HG03095 (cell line): ENCODE measurements around the gene LDLRAD4.

ENCODE experiments used
- ATAC-seq: cut with Tn5 transposase; IDR thresholded peaks from one replicate; pipeline ENCODE4 v1.9.1; 2021; ENCODE audit warnings: moderate library complexity; ENCODE audit not compliant: unreplicated experiment

Gene LDLRAD4

DNA sequence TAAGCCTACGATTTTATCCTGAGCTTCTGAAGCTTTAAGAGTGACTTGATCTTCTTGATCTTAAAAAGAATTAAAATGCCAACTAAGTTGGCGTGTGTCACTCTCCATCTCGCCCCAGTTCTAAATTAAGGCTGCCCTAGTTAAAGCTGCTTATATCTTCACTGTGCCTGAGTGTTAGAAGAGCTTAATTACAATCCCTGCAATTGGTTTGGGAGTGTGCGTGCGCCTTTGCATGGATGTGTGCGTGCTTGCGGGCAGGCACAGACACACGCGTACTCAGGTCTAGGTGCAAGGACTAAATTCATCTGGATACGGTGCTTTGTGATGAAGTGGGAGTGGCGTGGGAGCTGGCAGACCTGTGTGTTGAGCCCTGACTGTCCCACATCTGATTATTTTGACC lies 306.3 kb downstream of the LDLRAD4 start:
- ATAC-seq = no peak

DNA sequence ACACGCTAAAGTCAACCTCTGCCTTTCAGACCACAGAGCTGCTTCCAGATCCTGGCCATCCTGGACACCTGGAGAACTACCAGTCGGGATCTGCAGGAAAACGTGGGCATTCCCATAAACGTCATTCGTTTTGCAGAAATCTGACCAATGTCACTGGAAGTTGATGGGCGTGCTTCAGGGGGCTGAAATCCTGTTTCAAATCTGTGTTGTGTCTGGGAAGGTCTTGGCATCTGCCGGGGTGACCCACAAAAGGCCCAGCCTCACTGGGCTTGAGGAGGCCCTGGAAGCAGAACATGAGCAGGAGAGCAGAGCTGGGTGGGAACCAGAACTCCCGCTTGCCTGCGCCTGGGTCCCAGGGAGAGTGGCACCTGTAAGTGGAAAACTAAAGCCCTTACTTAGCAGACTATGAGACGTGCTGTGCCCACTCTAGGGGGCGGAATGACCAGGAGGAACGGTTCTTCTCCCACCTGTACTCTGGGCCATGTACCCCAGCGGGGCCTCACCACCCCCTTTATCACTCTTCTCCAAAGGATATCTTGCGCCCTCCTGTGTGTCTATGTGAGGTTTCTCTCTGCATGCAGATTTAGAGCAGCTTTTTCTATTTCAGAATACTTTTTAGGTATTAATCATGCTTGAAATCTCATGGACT lies 306.9 kb downstream of the LDLRAD4 start:
- no peak for ATAC-seq

DNA sequence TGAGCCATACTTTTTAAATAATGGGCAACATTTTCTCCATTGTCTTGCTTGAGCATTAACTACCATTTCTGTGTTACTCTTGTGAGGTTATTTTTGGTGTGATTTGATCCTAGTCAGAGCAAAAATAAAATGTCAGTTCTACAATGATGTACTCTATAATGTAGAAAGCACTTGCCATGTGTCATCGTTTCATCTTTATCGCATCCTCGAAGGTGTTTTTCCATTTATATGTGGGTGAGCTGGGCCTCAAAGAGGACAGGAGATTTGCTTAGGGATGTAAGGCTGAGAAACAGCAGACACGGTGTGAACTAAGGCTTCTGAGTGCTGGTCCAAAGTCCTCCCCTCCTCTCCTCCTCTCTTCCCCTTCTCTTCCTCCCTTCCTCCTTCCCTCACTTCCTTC lies 308.0 kb downstream of the LDLRAD4 start:
- no peak for ATAC-seq

DNA sequence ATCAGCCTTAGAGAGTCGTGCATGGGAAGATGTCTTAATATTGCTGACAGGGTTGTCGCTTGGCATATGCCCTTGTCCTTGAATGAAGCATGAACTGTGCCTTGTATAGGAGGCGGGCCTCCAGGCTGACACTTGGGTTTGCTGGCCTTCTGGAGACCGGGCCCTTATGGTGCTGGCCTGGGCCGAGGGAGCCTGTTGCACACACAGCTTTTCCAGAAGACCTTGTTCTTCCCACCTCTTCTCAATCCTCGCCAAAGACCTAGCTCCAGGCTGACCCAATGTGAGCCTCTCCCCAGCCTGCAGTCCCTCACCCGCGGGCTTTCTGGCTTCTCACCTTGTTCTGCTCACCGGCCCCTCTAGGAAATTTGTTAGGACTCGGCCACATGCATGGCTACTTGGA lies 308.7 kb downstream of the LDLRAD4 start:
- ATAC-seq = no peak

DNA sequence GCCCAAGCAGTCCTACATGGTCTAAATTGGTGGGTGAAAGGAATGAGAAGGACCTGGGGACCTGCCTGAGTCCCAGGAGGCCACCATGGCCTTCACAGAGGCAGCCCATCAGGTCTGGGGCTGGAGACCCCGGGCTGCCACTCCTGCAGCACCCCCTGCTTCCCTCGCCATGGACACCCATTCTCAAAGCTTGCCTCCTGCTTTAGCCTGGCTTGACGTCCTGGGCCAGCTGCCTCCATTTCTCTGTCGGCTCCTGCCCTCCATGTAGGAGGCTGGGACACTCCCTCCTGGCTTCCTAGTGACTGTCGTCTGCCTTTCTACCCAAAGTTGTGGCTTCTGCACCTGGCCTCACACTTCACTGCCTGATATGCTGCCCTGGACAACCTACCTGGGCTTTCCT lies 309.2 kb downstream of the LDLRAD4 start:
- no peak for ATAC-seq

DNA sequence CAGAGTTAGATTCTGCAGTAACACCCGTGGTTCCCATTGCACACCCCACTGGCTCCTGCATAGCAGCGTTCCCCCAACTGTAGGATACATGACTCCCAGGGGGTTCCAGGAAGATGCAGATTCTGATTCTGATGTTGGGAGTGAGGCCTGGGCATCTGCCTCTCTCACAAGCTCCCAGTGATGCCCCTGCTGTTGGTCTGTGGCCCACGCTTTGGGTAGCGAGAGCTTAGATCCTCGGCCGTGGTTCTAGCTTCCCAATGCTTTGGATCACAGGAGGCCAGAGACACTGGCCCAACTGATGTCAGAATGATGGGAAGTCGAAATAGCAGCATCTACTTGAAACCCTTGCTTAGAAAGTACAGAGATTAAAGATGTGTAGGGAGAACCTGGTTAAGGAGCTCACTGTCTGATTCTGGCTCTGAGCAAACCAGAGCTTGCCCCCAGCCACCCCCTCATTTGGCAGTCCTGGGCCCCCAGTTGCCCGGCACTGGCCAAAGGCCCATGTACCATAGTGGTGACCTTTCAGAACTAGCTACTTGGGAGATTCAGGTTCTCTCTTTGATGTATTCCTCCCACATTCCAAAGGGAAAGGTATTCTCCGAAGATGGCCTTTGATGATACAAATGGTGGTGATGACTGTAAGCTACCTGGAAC lies 310.3 kb downstream of the LDLRAD4 start:
- ATAC-seq = no peak

DNA sequence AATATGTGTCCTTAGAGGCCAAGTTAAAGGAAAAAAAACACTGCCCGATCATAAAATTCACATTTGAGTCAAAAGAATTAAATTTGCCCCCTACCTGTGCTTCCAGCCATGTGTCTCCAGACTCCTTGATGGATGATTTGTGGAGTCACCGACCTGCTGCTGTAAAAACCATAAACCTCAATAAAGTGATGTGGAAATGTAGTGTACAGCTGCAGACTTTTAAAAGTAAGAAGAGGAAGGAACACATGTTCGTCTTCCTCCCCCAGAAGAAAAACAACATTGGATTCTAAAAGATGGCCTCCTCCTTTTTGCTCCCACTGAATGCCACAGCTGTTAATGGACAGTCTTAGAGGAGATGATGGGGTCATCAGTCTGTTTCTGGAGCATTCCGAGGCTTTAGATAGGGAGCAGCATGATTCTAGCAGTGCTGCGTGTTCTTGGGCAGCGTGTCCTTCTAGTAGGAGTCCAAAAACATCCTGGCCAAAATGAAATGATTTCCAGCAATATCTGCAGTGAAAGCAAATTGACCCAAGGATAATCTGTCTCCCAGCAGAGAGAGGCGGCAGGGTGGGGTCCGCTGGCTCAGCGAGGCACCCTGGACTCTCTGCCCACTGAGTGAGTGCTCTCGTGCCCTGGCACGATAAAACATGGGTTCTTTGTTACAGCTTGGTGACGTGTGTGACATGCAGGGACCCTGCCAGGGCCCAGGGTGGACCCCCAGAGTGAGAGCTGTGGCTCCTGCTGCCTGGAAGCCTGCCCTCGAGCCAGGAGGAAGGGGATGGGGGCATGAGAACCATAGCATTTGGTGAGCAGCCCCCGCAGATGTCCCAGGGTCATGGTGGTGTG lies 311.7 kb downstream of the LDLRAD4 start:
- no peak for ATAC-seq

DNA sequence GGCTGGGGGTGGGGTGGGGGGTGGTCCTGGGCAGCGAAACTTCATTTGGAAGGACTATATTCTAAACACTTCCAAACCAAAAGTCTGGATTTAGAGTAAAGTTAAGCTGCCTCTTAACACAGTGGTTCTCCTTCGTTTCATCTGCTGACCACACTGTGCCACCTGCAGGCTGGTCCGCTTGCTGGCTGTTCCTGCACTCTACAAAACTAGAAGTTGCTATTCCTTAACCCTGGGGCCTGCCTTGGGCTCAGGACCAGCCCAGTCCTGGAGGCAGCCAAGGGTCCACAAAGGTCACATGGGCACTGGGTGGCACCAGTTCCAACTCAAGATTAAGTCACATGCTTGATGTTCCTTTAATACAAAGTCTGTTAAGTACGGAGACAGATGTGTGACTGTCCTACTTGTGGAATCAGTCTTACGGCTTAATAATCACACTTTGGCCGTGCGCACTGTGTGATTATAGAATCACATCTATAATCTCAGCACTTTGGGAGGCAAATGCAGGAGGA lies 312.4 kb downstream of the LDLRAD4 start:
- no peak for ATAC-seq

DNA sequence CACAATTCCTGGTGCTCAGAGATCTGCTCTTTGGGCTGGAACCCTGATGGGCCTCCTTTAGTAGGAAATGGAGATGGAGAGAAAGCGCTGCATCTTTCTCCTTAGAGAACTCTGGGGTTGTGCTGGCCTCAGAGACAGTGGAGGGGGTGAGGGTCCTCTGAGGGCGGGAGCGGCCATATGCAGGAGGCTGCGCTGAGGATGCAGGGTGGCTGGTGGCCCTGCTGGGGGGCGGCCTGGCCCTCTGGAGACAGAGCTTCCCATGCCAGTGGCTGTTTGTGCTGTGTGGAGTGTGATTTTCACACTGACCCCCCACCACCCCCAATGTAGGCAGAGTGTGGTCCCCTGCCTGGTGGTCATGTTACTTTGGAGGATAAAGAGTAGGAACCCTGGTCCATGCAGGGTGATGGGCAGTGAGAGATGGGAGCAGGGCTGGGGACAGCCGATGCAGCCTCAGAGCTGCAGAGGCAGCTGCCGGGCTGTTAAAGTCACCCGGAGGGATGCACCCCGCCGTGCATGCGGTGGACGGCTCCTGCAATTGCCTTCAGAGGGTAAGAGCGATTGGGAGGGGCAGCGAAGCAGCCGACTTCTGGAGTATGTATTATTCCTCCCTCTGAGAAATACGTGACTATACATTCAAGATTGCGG lies 313.2 kb downstream of the LDLRAD4 start:
- no peak for ATAC-seq

DNA sequence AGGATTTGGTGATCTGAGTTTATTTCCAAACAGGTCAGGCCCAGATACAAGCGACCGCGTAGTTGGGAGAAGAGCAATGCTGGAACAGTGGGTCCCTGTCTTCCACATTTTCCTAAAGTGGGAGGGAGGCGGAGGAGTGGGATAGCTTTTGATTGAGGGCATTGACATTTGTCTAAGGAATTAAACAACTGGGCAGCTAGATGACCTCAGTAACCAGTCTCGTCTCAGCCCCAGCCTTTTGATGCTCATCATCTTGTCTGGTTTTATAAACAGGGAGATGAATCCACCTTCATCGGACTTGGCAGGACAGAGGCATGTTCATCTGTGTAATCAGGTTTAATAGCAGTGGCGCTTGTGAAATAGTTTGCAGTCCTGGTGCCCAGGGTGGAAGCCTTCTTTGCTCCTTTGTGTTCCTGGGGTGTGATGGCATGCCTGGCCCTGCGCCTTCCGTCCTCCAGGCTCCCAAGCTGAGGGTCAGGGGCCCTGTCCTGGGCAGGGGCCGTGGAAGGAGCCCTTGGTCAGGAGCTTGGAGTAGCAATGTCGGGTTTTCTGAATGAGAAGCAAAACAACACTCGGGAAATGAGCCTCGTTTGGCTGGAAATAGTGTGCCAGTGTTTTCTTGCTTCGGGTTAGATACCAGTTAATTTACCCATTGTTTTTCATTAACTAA lies 314.0 kb downstream of the LDLRAD4 start:
- no peak for ATAC-seq

DNA sequence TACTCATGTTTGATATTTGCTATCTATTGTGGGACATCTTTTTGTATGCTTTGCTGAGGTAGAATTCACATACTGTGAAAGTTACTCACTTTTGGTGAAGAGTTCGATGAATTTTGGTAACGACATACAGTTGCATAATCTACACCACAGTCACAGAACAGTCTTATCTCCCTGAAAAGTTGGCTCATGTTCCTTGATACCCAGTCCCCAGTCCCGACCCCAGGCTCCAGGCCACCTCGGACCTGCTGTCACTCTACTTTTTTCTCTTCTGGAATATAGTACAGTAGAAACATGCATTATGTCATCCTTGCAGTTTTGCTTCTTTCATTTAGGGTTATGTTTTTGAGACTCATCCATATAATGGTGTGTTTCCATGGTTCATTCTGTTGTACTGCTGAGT lies 316.1 kb downstream of the LDLRAD4 start:
- ATAC-seq = no peak

DNA sequence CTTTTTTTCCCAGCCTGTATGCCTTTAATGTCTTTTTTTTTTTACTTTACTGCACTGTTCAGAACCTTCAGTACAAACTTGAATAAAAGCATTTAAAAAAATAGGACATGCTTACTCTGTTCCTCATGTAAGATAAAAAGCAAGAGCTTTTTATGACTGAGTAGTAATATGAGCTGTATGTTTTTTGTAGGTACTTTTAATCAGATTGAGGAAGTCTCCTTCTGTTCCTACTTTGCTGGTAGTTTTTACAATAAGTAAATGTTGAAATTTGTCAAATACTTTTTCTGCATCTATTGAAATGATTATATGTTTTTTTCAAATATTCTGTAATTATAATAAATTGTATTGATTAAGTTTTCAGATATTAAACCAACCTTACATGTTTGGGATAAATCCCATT lies 318.0 kb downstream of the LDLRAD4 start:
- ATAC-seq = no peak

DNA sequence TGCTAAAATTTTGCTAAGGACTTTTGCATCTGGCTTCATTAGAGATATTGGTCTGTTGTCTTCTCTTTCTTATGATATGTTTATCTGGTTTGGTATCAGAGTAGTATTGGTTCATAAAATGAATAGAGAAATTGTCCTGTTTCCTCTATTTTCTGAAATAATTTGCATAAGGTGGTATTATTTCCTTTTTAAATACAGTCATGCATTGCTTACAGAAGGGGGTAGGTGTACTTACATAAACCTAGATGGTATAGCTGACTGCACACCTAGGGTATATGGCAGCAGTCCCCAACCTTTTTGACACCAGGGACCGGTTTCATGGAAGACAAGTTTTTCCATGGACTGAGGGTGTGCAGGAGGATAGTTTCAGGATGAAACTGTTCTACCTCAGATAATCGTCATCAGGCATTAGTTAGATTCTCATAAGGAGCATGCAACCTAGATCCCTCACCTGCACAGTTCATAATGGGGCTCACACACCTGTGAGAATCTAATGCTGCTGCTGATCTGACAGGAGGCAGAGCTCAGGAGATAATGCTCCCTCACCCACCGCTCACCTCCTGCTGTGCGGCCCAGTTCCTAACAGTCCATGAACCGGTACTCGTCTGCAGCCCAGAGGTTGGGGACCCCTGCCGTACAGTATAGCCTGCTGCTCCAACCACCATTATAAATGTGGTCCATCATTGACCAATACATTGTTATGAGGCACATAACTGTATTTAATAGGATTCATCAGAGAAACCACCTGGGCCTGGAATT lies 318.6 kb downstream of the LDLRAD4 start:
- ATAC-seq = no peak

DNA sequence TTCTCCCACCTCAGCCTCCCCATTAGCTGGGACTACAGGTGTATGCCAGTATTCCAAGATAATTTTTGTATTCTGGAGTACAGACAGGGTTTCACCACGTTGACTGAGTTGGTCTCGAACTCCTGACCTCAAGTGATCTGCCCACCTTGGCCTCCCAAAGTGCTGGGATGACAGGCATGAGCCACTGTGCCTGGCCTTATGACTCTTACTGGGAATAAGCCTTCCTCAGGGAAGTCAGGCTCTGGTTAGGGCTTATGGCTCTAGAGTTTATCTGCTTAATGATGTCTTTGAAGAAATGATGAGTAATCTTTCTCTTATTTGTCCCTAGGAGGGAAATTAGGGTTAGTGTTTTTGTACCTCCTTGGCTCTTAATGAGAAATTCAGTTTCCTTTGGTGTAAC lies 320.1 kb downstream of the LDLRAD4 start:
- no peak for ATAC-seq

DNA sequence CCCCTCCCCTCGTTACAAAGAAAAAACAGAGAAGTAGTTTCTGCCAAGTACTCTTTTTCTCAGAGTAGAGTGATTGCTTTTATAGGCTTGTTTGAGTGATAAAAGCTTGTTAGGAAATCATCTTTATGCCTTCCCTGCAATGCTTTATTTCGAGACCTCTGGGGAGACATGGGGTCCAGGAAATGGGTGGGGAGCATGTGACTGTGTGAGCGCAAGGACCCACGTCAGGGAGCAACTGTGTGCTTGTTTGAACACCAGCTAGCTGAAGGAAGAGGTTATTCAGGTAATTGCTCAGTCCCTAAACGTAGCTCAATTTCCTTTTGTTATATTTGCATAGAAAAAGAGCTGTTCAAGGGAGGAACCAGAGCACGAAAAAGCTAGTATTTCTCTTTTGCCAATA lies 320.5 kb downstream of the LDLRAD4 start:
- no peak for ATAC-seq

DNA sequence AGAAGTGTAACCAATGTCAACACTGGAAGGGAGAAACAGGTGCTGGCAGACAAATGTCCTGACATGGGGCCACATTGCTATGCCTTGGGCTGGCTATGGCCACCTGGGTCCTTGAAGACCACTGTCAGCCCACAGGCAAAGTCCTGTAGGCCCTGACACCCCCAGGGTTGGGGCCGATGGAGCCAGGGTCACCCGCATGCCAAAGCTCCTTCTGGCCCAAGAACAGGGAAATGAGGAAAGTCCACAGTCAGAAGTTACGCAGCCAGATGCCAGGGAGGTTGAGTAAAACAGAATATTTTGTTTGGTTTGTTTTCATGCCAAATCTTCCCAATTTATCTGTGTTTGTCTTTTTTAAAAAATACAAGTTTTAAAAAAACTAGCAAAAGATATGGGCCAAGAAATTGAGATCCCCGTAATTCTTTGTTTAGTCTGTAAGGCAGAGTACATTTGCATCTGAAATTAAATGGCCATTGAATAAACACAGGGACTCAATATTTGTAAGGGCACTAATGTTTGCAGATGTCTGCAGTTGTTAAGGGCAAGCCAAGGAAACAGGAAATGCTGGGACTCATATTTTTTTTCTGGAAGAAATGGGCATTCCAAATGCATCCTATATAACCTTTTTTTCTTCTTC lies 321.4 kb downstream of the LDLRAD4 start:
- no peak for ATAC-seq

DNA sequence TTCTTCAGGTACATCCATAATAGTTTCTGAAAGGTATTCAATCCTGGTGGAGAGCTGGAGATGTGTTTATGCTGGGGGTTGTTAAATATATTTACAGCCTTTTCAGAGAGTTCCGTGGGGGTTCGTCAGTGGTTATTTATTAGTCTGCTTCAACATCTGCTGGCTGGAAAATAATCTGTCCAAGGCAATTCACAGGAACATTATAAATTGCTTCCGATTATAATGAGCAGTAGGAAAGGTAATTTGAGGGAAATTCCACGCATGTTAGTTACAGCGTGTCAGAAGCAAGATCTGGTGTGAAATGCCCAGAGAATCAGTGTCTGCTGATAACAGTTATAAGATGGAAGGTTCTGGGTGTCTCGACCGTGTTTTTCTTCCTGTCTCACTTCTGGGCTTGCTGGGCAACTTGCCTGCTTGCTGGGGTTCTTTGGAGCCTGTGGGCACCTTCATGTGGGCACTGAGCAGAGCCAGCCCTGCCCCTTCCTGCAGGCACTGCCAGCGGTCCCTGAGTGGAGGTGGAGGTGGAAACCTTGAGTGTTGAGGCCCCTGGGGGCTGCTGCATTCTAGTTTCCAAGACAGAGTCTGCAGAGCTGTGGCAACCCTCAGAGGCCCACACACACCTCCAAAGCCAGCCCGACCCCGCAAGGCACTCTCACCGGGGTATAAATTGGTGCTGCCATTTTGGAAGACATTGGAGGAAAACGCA lies 322.1 kb downstream of the LDLRAD4 start:
- ATAC-seq = no peak

DNA sequence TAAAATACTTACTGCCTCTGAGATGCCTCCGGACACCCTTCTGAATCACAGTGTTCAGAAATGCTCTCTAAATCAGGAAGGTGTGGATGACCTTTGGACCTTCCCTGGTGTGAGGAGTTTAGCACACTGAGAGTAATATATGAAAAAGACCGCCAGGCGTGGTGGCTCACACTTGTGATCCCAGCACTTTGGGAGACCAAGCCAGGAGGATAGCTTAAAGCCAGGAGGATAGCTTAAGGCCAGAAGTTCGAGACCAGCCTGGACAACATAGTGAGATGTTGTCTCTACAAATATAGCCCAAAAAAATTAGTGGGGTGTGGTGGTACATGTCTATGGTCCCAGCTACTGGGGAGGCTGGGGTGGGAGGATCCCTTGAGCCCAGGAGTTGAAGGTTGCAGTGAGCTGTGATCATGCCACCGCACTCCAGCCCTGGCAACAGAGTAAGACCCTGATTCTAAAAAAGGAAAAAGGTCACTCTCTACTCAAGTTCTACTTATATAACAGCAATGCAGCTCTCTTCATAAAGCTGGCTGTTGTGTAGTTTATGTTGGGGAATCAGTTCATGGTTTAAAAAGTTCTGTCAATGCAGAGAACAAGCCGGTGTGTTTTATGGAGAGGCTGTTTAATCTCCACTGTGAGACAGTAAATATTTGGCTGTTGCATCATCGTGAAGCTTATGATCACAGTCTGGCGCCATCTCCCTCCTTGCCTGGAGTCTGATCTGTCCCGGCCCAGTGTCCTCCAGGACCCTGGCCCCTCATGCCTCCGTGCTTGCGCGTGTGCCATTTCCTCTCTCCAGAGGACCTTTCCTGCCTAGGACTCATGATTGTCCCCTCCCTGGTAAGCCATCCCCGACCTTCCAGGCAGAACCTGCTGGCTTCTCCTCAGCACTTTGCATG lies 323.3 kb downstream of the LDLRAD4 start:
- ATAC-seq = no peak
